Kidney (tissue), 14 donors: ENCODE data around the gene TEX26. TPM values are rescaled to one million over a fixed set of nuclear protein-coding genes. Genes with fewer than 3 reads are reported as not detected.

ENCODE experiments used
- DNase-seq, 5 donors: peaks; one replicate each; pipeline ENCODE4 v3.0.0-alpha.2; 2013 to 2020
- FAIRE-seq: peaks from 2 replicates; lab custom pipeline; 2012; peaks lifted over from hg19 to GRCh38; lab: Jason Lieb, UNC
- H3K27ac ChIP-seq, 2 donors: one replicate each; pipeline ENCODE4 v1.7.0; 2013; ENCODE audit warnings: low read depth in 2 of 2, low read length in 2 of 2, inconsistent platforms in 1 of 2
- H3K27me3 ChIP-seq: one replicate; pipeline ENCODE4 v1.7.1; 2013; ENCODE audit warnings: low read length, inconsistent platforms; ENCODE audit not compliant: control insufficient read depth, insufficient read depth
- H3K36me3 ChIP-seq, 3 donors: one replicate each; pipeline versions ENCODE4 v1.7.0 to v1.7.1; 2013; ENCODE audit warnings: low read length in 3 of 3, control low read depth in 1 of 3, inconsistent platforms in 1 of 3; ENCODE audit not compliant: insufficient read depth in 3 of 3, control insufficient read depth in 2 of 3
- H3K4me1 ChIP-seq, 3 donors: one replicate each; pipeline versions ENCODE4 v1.7.0 to v1.7.1; 2013; ENCODE audit warnings: low read length in 3 of 3, inconsistent platforms in 1 of 3, low read depth in 1 of 3; ENCODE audit not compliant: control insufficient read depth in 2 of 3, insufficient read depth in 2 of 3
- H3K4me3 ChIP-seq, 3 donors: one replicate each; pipeline versions ENCODE4 v1.7.0 to v1.8.1; 2013; ENCODE audit warnings: low read length in 3 of 3, control low read depth in 1 of 3, inconsistent platforms in 1 of 3
- H3K9ac ChIP-seq, 3 donors: one replicate each; pipeline versions ENCODE4 v1.7.0 to v1.7.1; 2013; ENCODE audit warnings: low read length in 3 of 3, control low read depth in 1 of 3, inconsistent platforms in 1 of 3
- H3K9me3 ChIP-seq, 3 donors: one replicate each; pipeline versions ENCODE4 v1.7.0 to v1.7.1; 2013; ENCODE audit warnings: low read length in 3 of 3, control low read depth in 1 of 3, inconsistent platforms in 1 of 3; ENCODE audit not compliant: control insufficient read depth in 2 of 3, insufficient read depth in 1 of 3
- CTCF ChIP-seq: IDR thresholded peaks from 3 replicates; pipeline ENCODE4 v1.5.1; 2012; ENCODE audit warnings: mild to moderate bottlenecking, moderate library complexity, borderline replicate concordance; ENCODE audit not compliant: insufficient read depth; ENCODE audit errors: extremely low read depth
- intact Hi-C: fragments of 100-400 bp; cut with DNase I; formaldehyde crosslinking; loops from one replicate; pipeline ENCODE4 v1.11.1; 2022
- polyA plus RNA-seq: library from polyadenylated mRNA; stranded (reverse); fragments of 350-450 nt; fragmentation: Illumina TruSeq; extraction: RNeasy Lipid Tissue Mini Kit (QIAGEN cat#74804); gene quantifications from one replicate; pipeline ENCODE4 v1.2.3, GENCODE V29; 2014; ENCODE audit warnings: low read depth, low replicate concordance; ENCODE audit not compliant: insufficient read depth
- total RNA-seq: library from RNA; stranded (reverse); fragmentation: NEBNext Ultra II Directional; extraction: Animal tissue kit (Norgen Biotek cat#: 25700); gene quantifications from one replicate; pipeline ENCODE4 v1.2.1, GENCODE V29; 2021
- donor health status: control.
- donor health status: control.
- donor health status: control.
- donor health status: control.
- donor health status: control.
- donor health status: DM: yes; HTN: yes; CAD: no.
- donor health status: Normal renal cell carcinoma (clear cell type).

The TEX26 gene
- total and polyA plus RNA-seq, 2 donors from 2014 or later, result not detected

GRCh38 chr13:30933354-30933670 is 856 bp downstream of the TEX26 start:
- intact Hi-C loops, result no loop called here
- FAIRE-seq, result no peak

GRCh38 chr13:30934381-30934780 is 1.9 kb downstream of the TEX26 start:
- intact Hi-C loops, result no loop called here
- Histone ChIP-seq H3K9me3 (no peaks in the 10 kb centered on the region), H3K27ac (no peak overlapping the region), H3K4me1 (peaks cover 0 to 4% (median 0%) of the 10 kb centered on the region in 3 donors), H3K27me3 (no peaks in the 10 kb centered on the region), H3K9ac (no peak overlapping the region), H3K4me3 (no peak overlapping the region), H3K36me3 (no peaks in the 10 kb centered on the region)
- TF ChIP-seq CTCF, result no peak
- DNase-seq, result no peak
- FAIRE-seq, result no peak

More at GRCh38 chr13:30933354-30933670, 856 bp downstream of the TEX26 start:
- Histone ChIP-seq H3K27ac (no peak overlapping the region), H3K36me3 (no peaks in the 10 kb centered on the region), H3K9ac (no peak overlapping the region), H3K4me1 (peaks cover 0 to 11% (median 0%) of the 10 kb centered on the region in 3 donors), H3K27me3 (no peaks in the 10 kb centered on the region), H3K4me3 (no peak overlapping the region), H3K9me3 (no peaks in the 10 kb centered on the region)
- no peak for TF ChIP-seq CTCF
- no peak for DNase-seq

- Histone ChIP-seq H3K9me3 (no peaks in the 10 kb centered on the region), H3K27ac (no peak overlapping the region), H3K4me1 (peaks cover 0 to under 1% (median 0%) of the 10 kb centered on the region in 3 donors), H3K27me3 (no peaks in the 10 kb centered on the region), H3K4me3 (no peak overlapping the region), H3K36me3 (no peaks in the 10 kb centered on the region), H3K9ac (no peak overlapping the region)
- TF ChIP-seq CTCF, result no peak
- intact Hi-C loops, result no loop called here
- DNase-seq, result no peak
- FAIRE-seq, result no peak
Measured at GRCh38 chr13:30934803-30935202, 2.3 kb downstream of the TEX26 start.

- H3K27ac ChIP-seq, result no peak overlapping the region
- H3K36me3 ChIP-seq, result no peaks in the 10 kb centered on the region
- H3K27me3 ChIP-seq, result no peaks in the 10 kb centered on the region
- FAIRE-seq, result peak; percentile 35
- no peaks in the 10 kb centered on the region for H3K4me1 ChIP-seq
- H3K9ac ChIP-seq, result no peak overlapping the region
- intact Hi-C loops, result no loop called here
- H3K9me3 ChIP-seq, result no peaks in the 10 kb centered on the region
- H3K4me3 ChIP-seq, result no peak overlapping the region
- TF ChIP-seq CTCF, result no peak
- peak in 3 of 5 donors; percentile 35 to 51 (median 46) for DNase-seq
Measured at GRCh38 chr13:30936971-30937370, 4.5 kb downstream of the TEX26 start.
